AG10803 (cell line): ENCODE measurements around the gene CORIN.
A peak's percentile ranks its signal among the peaks of the same experiment; 100 is the strongest.

Experiments used
- DNase-seq: peaks from one replicate; pipeline ENCODE4 v3.0.0; 2010; ENCODE audit warnings: low read depth
- H3K4me3 ChIP-seq: 2 replicates; pipeline ENCODE4 v1.5.1; 2011; ENCODE audit warnings: mild to moderate bottlenecking, low read length, control low read depth
- CTCF ChIP-seq: conservative IDR thresholded peaks from 2 replicates; pipeline ENCODE4 v1.5.1; 2011; ENCODE audit warnings: mild to moderate bottlenecking, low read length, control low read depth, inconsistent platforms

The CORIN gene

GRCh38 chr4:47577779-47578553 lies 259.9 kb downstream of the CORIN start:
- no peak for TF ChIP-seq CTCF
- DNase-seq: peak; percentile 38
- no peak overlapping the region for H3K4me3 ChIP-seq

GRCh38 chr4:47572981-47573380 lies 264.9 kb downstream of the CORIN start:
- H3K4me3 ChIP-seq: no peak overlapping the region
- DNase-seq: no peak
- no peak for TF ChIP-seq CTCF

- DNase-seq: no peak
- TF ChIP-seq CTCF: no peak
- no peak overlapping the region for H3K4me3 ChIP-seq
Observed at GRCh38 chr4:47570816-47571215, 267.1 kb downstream of the CORIN start.

GRCh38 chr4:47567511-47567910 lies 270.4 kb downstream of the CORIN start:
- TF ChIP-seq CTCF: no peak
- DNase-seq: no peak
- H3K4me3 ChIP-seq: no peak overlapping the region

- TF ChIP-seq CTCF: no peak
- DNase-seq: no peak
- no peak overlapping the region for H3K4me3 ChIP-seq
Observed at GRCh38 chr4:47566969-47567368, 270.9 kb downstream of the CORIN start.

GRCh38 chr4:47566566-47566965 lies 271.3 kb downstream of the CORIN start:
- no peak overlapping the region for H3K4me3 ChIP-seq
- no peak for TF ChIP-seq CTCF
- no peak for DNase-seq

GRCh38 chr4:47562297-47562696 lies 275.6 kb downstream of the CORIN start:
- TF ChIP-seq CTCF: no peak
- DNase-seq: peak; percentile 29
- H3K4me3 ChIP-seq: no peak overlapping the region
